ENCODE data around the gene ZNF385C.

ZNF385C gene

GRCh38 chr17:42055027-42055426, 43.2 kb downstream of the ZNF385C start:
- Histone ChIP-seq H3K9me3 (ENCODE audit: low read depth, low read length) (no peaks in the 10 kb centered on the region), H3K9ac (ENCODE audit: insufficient read length) (no peak overlapping the region), H3K27ac (no peak overlapping the region), H3K36me3 (ENCODE audit: insufficient read depth, low read length) (no peaks in the 10 kb centered on the region), H3K4me3 (no peak overlapping the region)
- TF ChIP-seq EZH2 (IDR thresholded peaks at IDR 0.05) (no peak), FOXP2 (optimal IDR thresholded peaks at IDR 0.05; ENCODE audit: control extremely low read depth, extremely low read length, insufficient read depth) (no peak), POLR2AphosphoS5 (IDR thresholded peaks at IDR 0.05; ENCODE audit: borderline replicate concordance, low read depth, low read length) (no peak)
- DNase-seq (ENCODE audit: low read depth, low spot score), result no peak

GRCh38 chr17:42053731-42054500, 44.4 kb downstream of the ZNF385C start:
- Histone ChIP-seq H3K36me3 (ENCODE audit: insufficient read depth, low read length) (no peaks in the 10 kb centered on the region), H3K9ac (ENCODE audit: insufficient read length) (no peak overlapping the region), H3K27ac (no peak overlapping the region), H3K9me3 (ENCODE audit: low read depth, low read length) (no peaks in the 10 kb centered on the region), H3K4me3 (no peak overlapping the region)
- DNase-seq (ENCODE audit: low read depth, low spot score), result no peak
- TF ChIP-seq EZH2 (IDR thresholded peaks at IDR 0.05), result no peak

DNA sequence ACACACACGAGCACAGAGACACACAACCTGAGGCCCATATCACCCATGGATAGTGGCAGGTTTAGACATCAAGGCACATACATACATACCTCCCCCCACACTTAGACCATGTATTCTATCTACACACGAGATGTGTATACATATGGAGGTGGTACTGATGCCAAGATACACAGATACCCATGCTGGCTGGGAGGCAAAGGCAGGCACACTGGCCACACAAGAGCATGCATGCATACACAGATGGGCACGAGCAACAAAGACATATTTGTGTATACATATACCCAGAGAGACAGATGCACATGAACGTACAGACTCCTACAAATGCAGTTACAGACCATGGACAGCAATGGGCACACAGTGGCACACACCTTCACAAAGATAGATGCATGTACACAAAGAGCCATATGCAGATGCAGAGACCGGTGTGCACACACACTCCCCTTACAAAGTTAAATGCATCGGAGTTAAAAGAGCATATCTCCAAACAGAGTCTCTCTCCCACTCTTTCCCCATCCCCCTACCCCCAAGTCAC, 45.9 kb downstream of the ZNF385C start:
- TF ChIP-seq EZH2 (IDR thresholded peaks at IDR 0.05), result no peak
- no peak for TF ChIP-seq POLR2AphosphoS5 (IDR thresholded peaks at IDR 0.05; ENCODE audit: borderline replicate concordance, low read depth, low read length)
- TF ChIP-seq FOXP2 (optimal IDR thresholded peaks at IDR 0.05; ENCODE audit: control extremely low read depth, extremely low read length, insufficient read depth), result no peak

DNA sequence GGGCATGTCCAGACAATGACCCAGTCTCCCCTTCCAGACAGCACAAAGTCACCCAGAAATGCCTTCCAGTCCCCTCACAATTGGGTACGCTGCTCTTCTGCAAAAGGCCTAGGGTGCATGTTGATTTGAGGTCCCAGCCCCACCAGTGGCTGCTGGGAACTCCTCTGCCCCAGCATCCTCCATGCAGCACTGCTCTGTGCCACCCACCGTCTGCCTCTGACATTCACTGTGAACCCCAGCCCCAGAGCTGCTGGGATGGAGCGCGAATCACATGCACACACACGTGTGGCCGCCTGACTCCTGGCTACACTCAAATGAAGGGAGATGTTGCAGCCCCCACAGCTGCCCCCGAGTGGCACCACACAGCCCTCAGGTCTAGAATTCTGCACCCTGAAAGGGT, 46.6 kb downstream of the ZNF385C start:
- no peak for DNase-seq (ENCODE audit: low read depth, low spot score)
- no peak for TF ChIP-seq EZH2 (IDR thresholded peaks at IDR 0.05)
- no peak for TF ChIP-seq POLR2AphosphoS5 (IDR thresholded peaks at IDR 0.05; ENCODE audit: borderline replicate concordance, low read depth, low read length)
- TF ChIP-seq FOXP2 (optimal IDR thresholded peaks at IDR 0.05; ENCODE audit: control extremely low read depth, extremely low read length, insufficient read depth), result no peak
- Histone ChIP-seq H3K9ac (ENCODE audit: insufficient read length) (no peak overlapping the region), H3K27ac (no peak overlapping the region), H3K4me3 (no peak overlapping the region), H3K36me3 (ENCODE audit: insufficient read depth, low read length) (no peaks in the 10 kb centered on the region), H3K9me3 (ENCODE audit: low read depth, low read length) (no peaks in the 10 kb centered on the region)

More for the DNA sequence above, 45.9 kb downstream of the ZNF385C start:
- no peak for DNase-seq (ENCODE audit: low read depth, low spot score)
- H3K9ac ChIP-seq (ENCODE audit: insufficient read length), result no peak overlapping the region
- H3K9me3 ChIP-seq (ENCODE audit: low read depth, low read length), result no peaks in the 10 kb centered on the region
- H3K4me3 ChIP-seq, result no peak overlapping the region
- H3K36me3 ChIP-seq (ENCODE audit: insufficient read depth, low read length), result no peaks in the 10 kb centered on the region
- H3K27ac ChIP-seq, result no peak overlapping the region

GRCh38 chr17:42051013-42051400, 47.3 kb downstream of the ZNF385C start:
- no peak overlapping the region for H3K4me3 ChIP-seq
- no peaks in the 10 kb centered on the region for H3K9me3 ChIP-seq (ENCODE audit: low read depth, low read length)
- no peaks in the 10 kb centered on the region for H3K36me3 ChIP-seq (ENCODE audit: insufficient read depth, low read length)
- no peak for TF ChIP-seq POLR2AphosphoS5 (IDR thresholded peaks at IDR 0.05; ENCODE audit: borderline replicate concordance, low read depth, low read length)
- no peak for TF ChIP-seq FOXP2 (optimal IDR thresholded peaks at IDR 0.05; ENCODE audit: control extremely low read depth, extremely low read length, insufficient read depth)
- TF ChIP-seq EZH2 (IDR thresholded peaks at IDR 0.05), result no peak
- no peak for DNase-seq (ENCODE audit: low read depth, low spot score)
- H3K9ac ChIP-seq (ENCODE audit: insufficient read length), result no peak overlapping the region
- no peak overlapping the region for H3K27ac ChIP-seq

- TF ChIP-seq EZH2 (IDR thresholded peaks at IDR 0.05) (no peak), FOXP2 (optimal IDR thresholded peaks at IDR 0.05; ENCODE audit: control extremely low read depth, extremely low read length, insufficient read depth) (no peak), POLR2AphosphoS5 (IDR thresholded peaks at IDR 0.05; ENCODE audit: borderline replicate concordance, low read depth, low read length) (no peak)
- H3K9ac ChIP-seq (ENCODE audit: insufficient read length), result peak within 1 kb of the TSS; percentile 41
Measured at GRCh38 chr17:42050393-42051012, 47.8 kb downstream of the ZNF385C start, which contains the start of gene C17orf113. Gene C17orf113, minus strand, starts transcription at chr17:42050601. Its CDS starts 7,225 bp downstream, at chr17:42043376.

DNA sequence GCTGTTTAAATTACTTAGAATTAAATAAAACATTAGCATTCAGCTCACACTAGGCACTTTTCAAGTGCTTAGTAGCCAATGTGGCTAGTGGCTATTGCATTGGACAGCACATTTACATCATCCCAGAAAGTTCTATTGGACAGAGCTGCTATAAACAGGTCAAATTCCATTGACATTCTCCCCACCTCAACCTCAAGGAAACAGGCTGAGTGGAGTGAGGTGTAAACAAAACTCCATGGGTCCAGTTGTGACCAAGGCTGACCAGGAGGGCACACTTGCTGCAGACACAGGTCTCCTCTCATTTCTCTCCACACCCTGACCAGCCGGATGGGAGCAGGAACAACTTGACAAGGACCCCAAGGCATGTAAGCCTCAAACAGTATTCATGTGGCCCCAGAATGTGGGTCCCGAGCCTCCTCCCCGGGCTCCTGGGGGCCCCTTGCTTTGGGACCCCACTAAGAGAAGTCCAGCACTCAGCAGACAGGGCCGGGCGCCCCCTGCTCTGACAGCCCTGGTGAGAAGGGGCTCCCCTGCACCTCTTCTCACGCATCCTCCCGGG, 48.4 kb downstream of the ZNF385C start:
- peak overlapping the region; percentile 41 for H3K9ac ChIP-seq (ENCODE audit: insufficient read length)
- peak overlapping the region; percentile 71 for H3K4me3 ChIP-seq

More at GRCh38 chr17:42050393-42051012, 47.8 kb downstream of the ZNF385C start, which contains the start of gene C17orf113:
- Histone ChIP-seq H3K27ac (no peak within 1 kb of the TSS), H3K4me3 (peak within 1 kb of the TSS; percentile 71), H3K36me3 (ENCODE audit: insufficient read depth, low read length) (no peaks in the 10 kb centered on the region), H3K9me3 (ENCODE audit: low read depth, low read length) (no peaks in the 10 kb centered on the region)
- no peak for DNase-seq (ENCODE audit: low read depth, low spot score)

DNA sequence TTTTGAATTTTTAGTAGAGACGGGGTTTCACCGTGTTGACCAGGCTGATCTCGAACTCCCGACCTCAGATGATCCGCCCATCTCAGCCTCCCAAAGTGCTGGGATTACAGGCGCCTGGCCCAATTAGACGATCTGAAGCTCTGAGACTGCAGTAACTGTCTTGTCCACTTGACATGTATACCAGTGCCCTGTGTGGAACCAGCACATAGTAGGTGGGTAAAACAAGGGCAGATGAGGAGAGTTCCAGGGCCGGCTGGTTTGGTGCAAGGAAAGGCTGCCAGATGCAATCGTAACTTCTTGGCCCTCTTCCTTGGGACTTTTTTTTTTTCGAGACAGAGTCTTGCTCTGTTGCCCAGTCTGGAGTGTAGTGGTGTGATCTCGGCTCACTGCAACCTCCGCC, 50.9 kb downstream of the ZNF385C start:
- no peaks in the 10 kb centered on the region for H3K36me3 ChIP-seq (ENCODE audit: insufficient read depth, low read length)
- no peak overlapping the region for H3K9ac ChIP-seq (ENCODE audit: insufficient read length)
- DNase-seq (ENCODE audit: low read depth, low spot score), result no peak
- H3K4me3 ChIP-seq, result no peak overlapping the region
- no peaks in the 10 kb centered on the region for H3K9me3 ChIP-seq (ENCODE audit: low read depth, low read length)
- no peak overlapping the region for H3K27ac ChIP-seq
- TF ChIP-seq FOXP2 (optimal IDR thresholded peaks at IDR 0.05; ENCODE audit: control extremely low read depth, extremely low read length, insufficient read depth) (no peak), POLR2AphosphoS5 (IDR thresholded peaks at IDR 0.05; ENCODE audit: borderline replicate concordance, low read depth, low read length) (no peak), EZH2 (IDR thresholded peaks at IDR 0.05) (no peak)

More for the DNA sequence above, 48.4 kb downstream of the ZNF385C start:
- H3K9me3 ChIP-seq (ENCODE audit: low read depth, low read length), result no peaks in the 10 kb centered on the region
- no peak for TF ChIP-seq EZH2 (IDR thresholded peaks at IDR 0.05)
- TF ChIP-seq FOXP2 (optimal IDR thresholded peaks at IDR 0.05; ENCODE audit: control extremely low read depth, extremely low read length, insufficient read depth), result no peak
- TF ChIP-seq POLR2AphosphoS5 (IDR thresholded peaks at IDR 0.05; ENCODE audit: borderline replicate concordance, low read depth, low read length), result no peak
- DNase-seq (ENCODE audit: low read depth, low spot score), result no peak
- H3K36me3 ChIP-seq (ENCODE audit: insufficient read depth, low read length), result no peaks in the 10 kb centered on the region
- no peak overlapping the region for H3K27ac ChIP-seq
